WTC11 (cell line): Measurements from ENCODE around the gene KCNAB3. TPM values are rescaled to one million over a fixed set of nuclear protein-coding genes. Genes with fewer than 3 reads are reported as not detected.

Experiments used
- ATAC-seq: fragments of 200-7000 bp; cut with Tn5 transposase; 2 replicates; pipeline ENCODE4 v1.10.0; 2021; ENCODE audit warnings: mild to moderate bottlenecking, moderate library complexity
- CTCF ChIA-PET: fragments of 300-600 bp; sonication (Branson Sonifier 250); formaldehyde crosslinking; loops from one replicate; lab custom pipeline; 2021; ENCODE audit warnings: antibody characterized with exemption; lab: Charles Lee
- POLR2A ChIA-PET: fragments of 350-600 bp; sonication (Branson Sonifier 250); formaldehyde crosslinking; loops from one replicate; lab custom pipeline; 2021; ENCODE audit warnings: antibody characterized with exemption; lab: Charles Lee
- DNase-seq: peaks from one replicate; pipeline ENCODE4 v3.0.0; 2021; ENCODE audit warnings: low spot score
- H3K27ac Mint-ChIP-seq: 2 replicates; pipeline ENCODE4 v1.8.0; 2021; ENCODE audit warnings: mixed read lengths
- H3K27me3 Mint-ChIP-seq: 2 replicates; pipeline ENCODE4 v1.8.0; 2021; ENCODE audit warnings: low read depth, mild to moderate bottlenecking, moderate library complexity, mixed read lengths
- H3K36me3 Mint-ChIP-seq: 2 replicates; pipeline ENCODE4 v1.8.0; 2021; ENCODE audit warnings: mixed read lengths
- H3K4me1 Mint-ChIP-seq: 2 replicates; pipeline ENCODE4 v1.8.0; 2022; ENCODE audit warnings: mixed read lengths
- H3K4me3 Mint-ChIP-seq: 2 replicates; pipeline ENCODE4 v1.8.0; 2021; ENCODE audit warnings: mild to moderate bottlenecking, moderate library complexity, mixed read lengths
- H3K9me3 Mint-ChIP-seq: 2 replicates; pipeline ENCODE4 v1.8.0; 2021; ENCODE audit warnings: mixed read lengths
- ATF1 ChIP-seq: sonication (generic); formaldehyde crosslinking; IDR thresholded peaks from 2 replicates; pipeline ENCODE4 v1.8.1; 2023; ENCODE audit warnings: mild to moderate bottlenecking, moderate library complexity, missing genetic modification reagents
- CBFB ChIP-seq: sonication (generic); formaldehyde crosslinking; IDR thresholded peaks from 2 replicates; pipeline ENCODE4 v1.8.1; 2022; ENCODE audit warnings: mild to moderate bottlenecking, low read depth, missing genetic modification reagents
- CREB1 ChIP-seq: sonication (generic); formaldehyde crosslinking; IDR thresholded peaks from 2 replicates; pipeline ENCODE4 v1.8.0; 2023; ENCODE audit warnings: mild to moderate bottlenecking, missing genetic modification reagents
- CREM ChIP-seq: sonication (generic); formaldehyde crosslinking; IDR thresholded peaks from 2 replicates; pipeline ENCODE4 v1.8.1; 2022; ENCODE audit warnings: mild to moderate bottlenecking, missing genetic modification reagents, moderate library complexity
- ESRRA ChIP-seq: sonication (generic); formaldehyde crosslinking; IDR thresholded peaks from 2 replicates; pipeline ENCODE4 v1.8.1; 2022; ENCODE audit warnings: mild to moderate bottlenecking, missing genetic modification reagents, borderline replicate concordance
- FOXK1 ChIP-seq: sonication (generic); formaldehyde crosslinking; IDR thresholded peaks from 2 replicates; pipeline ENCODE4 v1.8.0; 2022; ENCODE audit warnings: mild to moderate bottlenecking, moderate library complexity, missing genetic modification reagents
- GABPB1 ChIP-seq: sonication (generic); formaldehyde crosslinking; IDR thresholded peaks from 2 replicates; pipeline ENCODE4 v1.8.1; 2023; ENCODE audit warnings: mild to moderate bottlenecking, missing genetic modification reagents
- IRF2 ChIP-seq: sonication (generic); formaldehyde crosslinking; IDR thresholded peaks from 2 replicates; pipeline ENCODE4 v1.8.0; 2022; ENCODE audit warnings: low read depth, missing genetic modification reagents, borderline replicate concordance
- JAZF1 ChIP-seq: fragments of 250-450 bp; sonication (Bioruptor Pico); IDR thresholded peaks from 2 replicates; pipeline ENCODE4 v1.9.0; 2021; ENCODE audit warnings: moderate library complexity, mild to moderate bottlenecking, inconsistent platforms
- MYBL2 ChIP-seq: sonication (generic); formaldehyde crosslinking; IDR thresholded peaks from 2 replicates; pipeline ENCODE4 v1.8.1; 2023; ENCODE audit warnings: mild to moderate bottlenecking, moderate library complexity, missing genetic modification reagents
- NFE2L1 ChIP-seq: sonication (generic); formaldehyde crosslinking; IDR thresholded peaks from 2 replicates; pipeline ENCODE4 v1.8.1; 2023; ENCODE audit warnings: missing genetic modification reagents
- NFYB ChIP-seq: sonication (generic); formaldehyde crosslinking; conservative IDR thresholded peaks from 2 replicates; pipeline ENCODE4 v1.8.0; 2022; ENCODE audit warnings: low read depth, missing genetic modification reagents
- PRRX2 ChIP-seq: fragments of 250-450 bp; sonication (Bioruptor Pico); IDR thresholded peaks from 2 replicates; pipeline ENCODE4 v1.8.0; 2021; ENCODE audit warnings: mild to moderate bottlenecking
- RELA ChIP-seq: sonication (generic); formaldehyde crosslinking; IDR thresholded peaks from 2 replicates; pipeline ENCODE4 v1.8.1; 2022; ENCODE audit warnings: missing genetic modification reagents, mild to moderate bottlenecking, borderline replicate concordance
- RORB ChIP-seq: fragments of 250-450 bp; sonication (Bioruptor Pico); IDR thresholded peaks from 2 replicates; pipeline ENCODE4 v1.9.0; 2021; ENCODE audit warnings: mild to moderate bottlenecking
- SP1 ChIP-seq: sonication (generic); formaldehyde crosslinking; conservative IDR thresholded peaks from 2 replicates; pipeline ENCODE4 v1.8.1; 2022; ENCODE audit warnings: missing genetic modification reagents
- TEAD1 ChIP-seq: sonication (generic); formaldehyde crosslinking; IDR thresholded peaks from 2 replicates; pipeline ENCODE4 v1.8.0; 2022; ENCODE audit warnings: mild to moderate bottlenecking, missing genetic modification reagents
- TP53 ChIP-seq: sonication (generic); formaldehyde crosslinking; IDR thresholded peaks from 2 replicates; pipeline ENCODE4 v1.8.1; 2023; ENCODE audit warnings: mild to moderate bottlenecking, missing genetic modification reagents
- ZNF396 ChIP-seq: fragments of 250-450 bp; sonication (Bioruptor Pico); IDR thresholded peaks from 2 replicates; pipeline ENCODE4 v1.8.0; 2021; ENCODE audit warnings: mild to moderate bottlenecking, moderate library complexity, borderline replicate concordance
- ZNF416 ChIP-seq: fragments of 250-450 bp; sonication (Bioruptor Pico); IDR thresholded peaks from 2 replicates; pipeline ENCODE4 v1.9.0; 2021; ENCODE audit warnings: mild to moderate bottlenecking, inconsistent platforms
- ZNF671 ChIP-seq: fragments of 250-450 bp; sonication (Bioruptor Pico); IDR thresholded peaks from 2 replicates; pipeline ENCODE4 v1.8.0; 2021; ENCODE audit warnings: mild to moderate bottlenecking
- ZSCAN18 ChIP-seq: fragments of 250-450 bp; sonication (Bioruptor Pico); IDR thresholded peaks from 2 replicates; pipeline ENCODE4 v2.1.2; 2022; ENCODE audit warnings: mild to moderate bottlenecking, moderate library complexity
- total RNA-seq: library from RNA; stranded (reverse); gene quantifications from 3 replicates; pipeline ENCODE4 v1.2.3, GENCODE V29; 2021
- TF ChIP-seq, protein P1 (sequence below): sonication (generic); formaldehyde crosslinking; IDR thresholded peaks from 2 replicates; pipeline ENCODE4 v1.8.1; 2023; ENCODE audit warnings: mild to moderate bottlenecking, missing genetic modification reagents, moderate library complexity
- TF ChIP-seq, protein P2 (sequence below): sonication (generic); formaldehyde crosslinking; IDR thresholded peaks from 2 replicates; pipeline ENCODE4 v1.8.1; 2023; ENCODE audit warnings: mild to moderate bottlenecking, missing genetic modification reagents, moderate library complexity
- TF ChIP-seq, protein P3 (sequence below): fragments of 250-450 bp; sonication (Bioruptor Pico); IDR thresholded peaks from 2 replicates; pipeline ENCODE4 v1.9.0; 2021; ENCODE audit warnings: mild to moderate bottlenecking, borderline replicate concordance

The KCNAB3 gene
- total RNA-seq, 1 experiment from 2014 or later: 3.2 TPM

DNA sequence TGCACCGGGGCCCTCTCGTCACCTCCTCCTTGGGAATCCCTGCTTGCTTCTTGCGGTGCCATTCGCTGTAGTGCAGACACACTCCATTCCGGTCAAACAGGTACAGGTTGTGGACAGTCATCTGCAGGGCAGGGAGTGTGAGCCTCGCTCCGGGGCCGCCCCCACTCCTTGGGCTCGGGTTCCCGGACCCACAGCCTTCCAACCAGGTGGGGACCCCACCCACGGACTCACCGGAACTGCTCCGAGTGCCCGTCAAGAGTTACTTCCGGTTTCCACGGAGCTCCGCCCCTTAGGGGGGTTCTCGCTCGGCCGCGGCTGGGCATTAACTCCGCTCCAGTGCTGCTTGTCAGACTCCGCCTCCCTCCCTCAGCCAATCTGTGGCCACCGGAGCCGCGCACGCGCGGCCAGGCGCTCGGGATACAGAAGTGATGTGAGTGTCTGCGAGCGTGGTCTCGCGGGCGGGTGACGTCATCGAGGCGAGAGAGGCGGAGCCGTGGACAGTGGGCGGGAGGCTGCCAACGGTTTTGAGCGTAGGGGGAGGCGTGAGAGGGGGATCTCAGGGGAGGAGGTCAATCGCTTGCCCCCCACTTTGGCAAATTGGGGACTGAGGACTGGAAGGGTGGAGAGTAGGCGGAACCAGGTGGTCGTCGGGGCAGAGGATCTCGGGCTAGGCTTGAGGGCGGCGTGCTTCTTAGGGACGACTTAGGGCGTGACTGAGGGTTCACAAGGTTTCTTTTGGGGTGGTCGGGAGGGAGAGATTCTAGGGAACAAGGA, 2.2 kb upstream of the KCNAB3 start, which contains the start of the genes CNTROB and TRAPPC1 (continued):
- TF ChIP-seq JAZF1: no peak
- no peak for TF ChIP-seq ATF1 (CRISPR knock-in tag)
- no peak for TF ChIP-seq ZNF671 (CRISPR knock-in tag)
- no peak for TF ChIP-seq IRF2 (CRISPR knock-in tag)
- TF ChIP-seq, protein P1, sequence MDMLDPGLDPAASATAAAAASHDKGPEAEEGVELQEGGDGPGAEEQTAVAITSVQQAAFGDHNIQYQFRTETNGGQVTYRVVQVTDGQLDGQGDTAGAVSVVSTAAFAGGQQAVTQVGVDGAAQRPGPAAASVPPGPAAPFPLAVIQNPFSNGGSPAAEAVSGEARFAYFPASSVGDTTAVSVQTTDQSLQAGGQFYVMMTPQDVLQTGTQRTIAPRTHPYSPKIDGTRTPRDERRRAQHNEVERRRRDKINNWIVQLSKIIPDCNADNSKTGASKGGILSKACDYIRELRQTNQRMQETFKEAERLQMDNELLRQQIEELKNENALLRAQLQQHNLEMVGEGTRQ: no peak; the same call in 1 of the 2 replicates
- peak; percentile 29; the same call in 1 of the 2 replicates for TF ChIP-seq NFYB (CRISPR knock-in tag)
- TF ChIP-seq ZNF396 (CRISPR knock-in tag): no peak
- TF ChIP-seq FOXK1 (CRISPR knock-in tag): peak; percentile 53; the same call in 1 of the 2 replicates
- TF ChIP-seq ZNF416 (CRISPR knock-in tag): no peak
- TF ChIP-seq ESRRA (CRISPR knock-in tag): no peak
- no peak for TF ChIP-seq NFE2L1 (CRISPR knock-in tag)
- peak; percentile 45; the same call in 1 of the 2 replicates for TF ChIP-seq GABPB1 (CRISPR knock-in tag)
- no peak for TF ChIP-seq RELA (CRISPR knock-in tag)
- TF ChIP-seq ZSCAN18 (CRISPR knock-in tag): no peak

DNA sequence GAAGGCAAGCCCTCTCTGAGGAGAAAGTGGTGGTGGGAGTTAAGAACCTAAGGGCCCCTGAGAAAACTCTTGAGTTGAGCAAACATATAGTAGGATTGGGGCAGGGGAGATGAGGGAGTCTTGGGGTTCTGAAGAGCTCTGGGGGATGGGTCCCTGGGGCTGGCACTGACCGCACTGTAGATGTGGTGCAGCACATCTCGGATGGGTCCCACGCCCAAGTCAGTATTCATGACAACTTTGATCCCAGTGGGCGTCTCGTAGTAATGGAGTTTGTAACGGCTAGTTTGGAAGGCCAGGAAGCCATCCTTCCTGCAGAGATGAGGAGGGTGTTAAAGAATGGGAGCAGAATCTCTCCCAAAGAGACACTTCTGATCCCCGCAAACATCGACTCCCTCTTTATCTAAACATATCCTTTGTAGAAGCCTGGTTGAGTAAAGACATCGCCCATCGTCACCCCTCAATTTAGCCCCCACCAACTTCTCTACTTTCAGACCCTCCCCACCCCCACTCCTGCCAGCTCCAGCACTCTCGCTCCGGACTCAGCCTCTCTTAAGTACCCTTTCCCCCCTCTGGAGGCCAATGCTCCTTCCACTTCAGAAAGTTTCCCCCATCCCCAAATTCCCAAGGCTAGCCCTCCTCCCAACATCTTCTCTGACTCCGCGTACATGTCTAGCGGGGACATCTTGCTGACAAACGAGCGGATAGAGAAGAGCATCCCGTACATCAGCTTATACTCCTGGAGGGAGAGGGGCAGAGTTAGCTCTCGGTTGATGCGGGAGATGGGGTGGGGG, 1.4 kb upstream of the KCNAB3 start:
- no peak for ATAC-seq
- no peak for TF ChIP-seq CBFB (CRISPR knock-in tag)
- 0 out of 2 replicates have a peak, but pooled peaks have one; percentile 2 for TF ChIP-seq MYBL2 (CRISPR knock-in tag)
- Mint-ChIP-seq H3K4me3 (peak overlapping the region; percentile 100), H3K9me3 (no peaks in the 10 kb centered on the region), H3K27me3 (peaks cover 46% of the 10 kb centered on the region), H3K4me1 (peaks cover 32% of the 10 kb centered on the region), H3K27ac (no peak overlapping the region), H3K36me3 (peaks cover 7% of the 10 kb centered on the region)
- DNase-seq: no peak
- ChIA-PET CTCF (interaction anchor here (0.6 to 4.8 kb wide), 13 partner anchors 16 to 191 kb away, joined by 3 to 82 read pairs (median 6); no protein-coding TSS in a partner anchor), POLR2A (interaction anchor here (0.7 to 1.0 kb wide), 2 partner anchors 16 to 90 kb away, joined by 3 to 6 read pairs; no protein-coding TSS in a partner anchor)

GRCh38 chr17:7927596-7927995, 2.1 kb downstream of the KCNAB3 start:
- H3K4me1 Mint-ChIP-seq: peaks cover 20% of the 10 kb centered on the region
- H3K36me3 Mint-ChIP-seq: no peaks in the 10 kb centered on the region
- ATAC-seq: no peak
- no peak overlapping the region; the same call in 1 of the 2 replicates for H3K4me3 Mint-ChIP-seq
- H3K9me3 Mint-ChIP-seq: no peaks in the 10 kb centered on the region
- H3K27me3 Mint-ChIP-seq: peaks cover 72% of the 10 kb centered on the region
- CTCF ChIA-PET: interaction anchor here (1.7 to 2.0 kb wide), 3 partner anchors 61 to 114 kb away, joined by 5 to 6 read pairs (median 5); no protein-coding TSS in a partner anchor
- DNase-seq: no peak
- POLR2A ChIA-PET: no interaction called here
- H3K27ac Mint-ChIP-seq: no peak overlapping the region
- TF ChIP-seq CREM (CRISPR knock-in tag) (no peak), FOXK1 (CRISPR knock-in tag) (no peak), ATF1 (CRISPR knock-in tag) (no peak), PRRX2 (CRISPR knock-in tag) (no peak), SP1 (CRISPR knock-in tag) (no peak), ZNF671 (CRISPR knock-in tag) (no peak), TP53 (CRISPR knock-in tag) (no peak), RORB (CRISPR knock-in tag) (no peak), CREB1 (CRISPR knock-in tag) (no peak), NFE2L1 (CRISPR knock-in tag) (no peak), TEAD1 (CRISPR knock-in tag) (no peak)
- TF ChIP-seq, protein P2, sequence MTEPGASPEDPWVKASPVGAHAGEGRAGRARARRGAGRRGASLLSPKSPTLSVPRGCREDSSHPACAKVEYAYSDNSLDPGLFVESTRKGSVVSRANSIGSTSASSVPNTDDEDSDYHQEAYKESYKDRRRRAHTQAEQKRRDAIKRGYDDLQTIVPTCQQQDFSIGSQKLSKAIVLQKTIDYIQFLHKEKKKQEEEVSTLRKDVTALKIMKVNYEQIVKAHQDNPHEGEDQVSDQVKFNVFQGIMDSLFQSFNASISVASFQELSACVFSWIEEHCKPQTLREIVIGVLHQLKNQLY: no peak
- TF ChIP-seq, protein P3, sequence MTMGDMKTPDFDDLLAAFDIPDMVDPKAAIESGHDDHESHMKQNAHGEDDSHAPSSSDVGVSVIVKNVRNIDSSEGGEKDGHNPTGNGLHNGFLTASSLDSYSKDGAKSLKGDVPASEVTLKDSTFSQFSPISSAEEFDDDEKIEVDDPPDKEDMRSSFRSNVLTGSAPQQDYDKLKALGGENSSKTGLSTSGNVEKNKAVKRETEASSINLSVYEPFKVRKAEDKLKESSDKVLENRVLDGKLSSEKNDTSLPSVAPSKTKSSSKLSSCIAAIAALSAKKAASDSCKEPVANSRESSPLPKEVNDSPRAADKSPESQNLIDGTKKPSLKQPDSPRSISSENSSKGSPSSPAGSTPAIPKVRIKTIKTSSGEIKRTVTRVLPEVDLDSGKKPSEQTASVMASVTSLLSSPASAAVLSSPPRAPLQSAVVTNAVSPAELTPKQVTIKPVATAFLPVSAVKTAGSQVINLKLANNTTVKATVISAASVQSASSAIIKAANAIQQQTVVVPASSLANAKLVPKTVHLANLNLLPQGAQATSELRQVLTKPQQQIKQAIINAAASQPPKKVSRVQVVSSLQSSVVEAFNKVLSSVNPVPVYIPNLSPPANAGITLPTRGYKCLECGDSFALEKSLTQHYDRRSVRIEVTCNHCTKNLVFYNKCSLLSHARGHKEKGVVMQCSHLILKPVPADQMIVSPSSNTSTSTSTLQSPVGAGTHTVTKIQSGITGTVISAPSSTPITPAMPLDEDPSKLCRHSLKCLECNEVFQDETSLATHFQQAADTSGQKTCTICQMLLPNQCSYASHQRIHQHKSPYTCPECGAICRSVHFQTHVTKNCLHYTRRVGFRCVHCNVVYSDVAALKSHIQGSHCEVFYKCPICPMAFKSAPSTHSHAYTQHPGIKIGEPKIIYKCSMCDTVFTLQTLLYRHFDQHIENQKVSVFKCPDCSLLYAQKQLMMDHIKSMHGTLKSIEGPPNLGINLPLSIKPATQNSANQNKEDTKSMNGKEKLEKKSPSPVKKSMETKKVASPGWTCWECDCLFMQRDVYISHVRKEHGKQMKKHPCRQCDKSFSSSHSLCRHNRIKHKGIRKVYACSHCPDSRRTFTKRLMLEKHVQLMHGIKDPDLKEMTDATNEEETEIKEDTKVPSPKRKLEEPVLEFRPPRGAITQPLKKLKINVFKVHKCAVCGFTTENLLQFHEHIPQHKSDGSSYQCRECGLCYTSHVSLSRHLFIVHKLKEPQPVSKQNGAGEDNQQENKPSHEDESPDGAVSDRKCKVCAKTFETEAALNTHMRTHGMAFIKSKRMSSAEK: no peak
